ENCODE measurements around the gene OR11L1. TPM values are rescaled to one million over a fixed set of nuclear protein-coding genes. Genes with fewer than 3 reads are reported as not detected.

The OR11L1 gene
- total RNA-seq, 4 donors from 2014 or later: 0.68 TPM; not detected in 3

DNA sequence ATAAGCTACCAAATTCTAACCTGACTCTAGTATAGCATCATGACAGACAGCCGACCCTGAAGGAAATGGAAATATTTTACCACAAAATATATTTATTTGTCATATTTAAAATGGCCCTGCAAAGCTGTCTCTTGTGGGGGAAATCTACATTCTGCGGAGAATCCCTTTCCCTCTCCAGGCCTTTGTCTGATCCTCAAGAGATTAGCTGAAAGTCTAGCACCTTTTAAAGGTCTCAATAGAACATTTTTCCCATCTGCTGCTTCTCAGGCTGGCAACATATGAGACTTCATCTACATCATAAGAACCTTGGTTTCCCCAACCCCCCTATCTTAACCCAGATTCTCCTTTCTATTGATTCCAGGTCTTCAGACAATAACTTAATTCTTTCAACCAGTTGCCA, 1.7 kb upstream of the OR11L1 start:
- Histone ChIP-seq H3K4me3 (replicated peaks in 1 of 3) (no peak overlapping the region), H3K9me3 (no peaks in the 10 kb centered on the region), H3K27me3 (no peaks in the 10 kb centered on the region), H3K27ac (peak overlapping the region in 1 of 3 donors; percentile 76), H3K4me1 (peaks cover 30 to 39% of the 10 kb centered on the region in 2 donors), H3K36me3 (no peaks in the 10 kb centered on the region)
- TF ChIP-seq CTCF (IDR thresholded peaks at IDR 0.05) (no peak), POLR2A (IDR thresholded peaks at IDR 0.05) (no peak)
- DNase-seq: no peak
- intact Hi-C loops (cut with DNase I): no loop called here
- 50 to 73% methylated on average over 2 of the region's 2 CpGs for WGBS, 2 donors

- no peak for DNase-seq
- Histone ChIP-seq H3K4me3 (replicated peaks in 1 of 3) (no peak overlapping the region), H3K4me1 (peaks cover 13 to 24% of the 10 kb centered on the region in 2 donors), H3K27me3 (no peaks in the 10 kb centered on the region), H3K9me3 (no peaks in the 10 kb centered on the region), H3K27ac (no peak overlapping the region), H3K36me3 (no peaks in the 10 kb centered on the region)
- TF ChIP-seq CTCF (IDR thresholded peaks at IDR 0.05) (no peak), POLR2A (IDR thresholded peaks at IDR 0.05) (no peak)
- WGBS, 2 donors: 87 to 96% methylated on average over 2 of the region's 2 CpGs
- intact Hi-C loops (cut with DNase I): no loop called here
Measured at GRCh38 chr1:247840818-247841217, 878 bp downstream of the OR11L1 start.

DNA sequence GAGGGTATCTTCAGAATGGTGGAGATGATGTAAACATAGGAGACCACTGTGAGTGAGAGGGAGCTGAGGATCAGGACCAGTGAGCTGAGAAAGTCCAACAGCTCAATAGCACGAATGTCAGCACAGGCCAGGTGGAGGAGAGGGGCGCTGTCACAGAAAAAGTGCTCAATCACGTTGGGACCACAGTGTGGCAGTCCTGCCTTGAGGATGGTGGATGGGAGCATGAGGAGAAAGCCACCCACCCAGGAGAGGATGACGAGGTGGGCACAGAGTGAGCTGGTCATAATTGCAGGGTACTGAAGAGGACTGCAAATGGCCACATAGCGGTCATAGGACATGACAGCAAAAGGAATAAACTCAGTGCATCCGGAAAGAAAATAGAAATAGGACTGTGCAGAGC, 8.1 kb downstream of the OR11L1 start:
- Histone ChIP-seq H3K4me3 (replicated peaks in 1 of 3) (no peak overlapping the region), H3K4me1 (peaks cover 0 to 4% of the 10 kb centered on the region in 2 donors), H3K36me3 (no peaks in the 10 kb centered on the region), H3K9me3 (no peaks in the 10 kb centered on the region), H3K27ac (no peak overlapping the region), H3K27me3 (no peaks in the 10 kb centered on the region)
- intact Hi-C loops (cut with DNase I): no loop called here
- TF ChIP-seq CTCF (IDR thresholded peaks at IDR 0.05) (no peak), POLR2A (IDR thresholded peaks at IDR 0.05) (no peak)
- DNase-seq: no peak
- 81 to 83% methylated on average over 6 of the region's 6 CpGs for WGBS, 2 donors

DNA sequence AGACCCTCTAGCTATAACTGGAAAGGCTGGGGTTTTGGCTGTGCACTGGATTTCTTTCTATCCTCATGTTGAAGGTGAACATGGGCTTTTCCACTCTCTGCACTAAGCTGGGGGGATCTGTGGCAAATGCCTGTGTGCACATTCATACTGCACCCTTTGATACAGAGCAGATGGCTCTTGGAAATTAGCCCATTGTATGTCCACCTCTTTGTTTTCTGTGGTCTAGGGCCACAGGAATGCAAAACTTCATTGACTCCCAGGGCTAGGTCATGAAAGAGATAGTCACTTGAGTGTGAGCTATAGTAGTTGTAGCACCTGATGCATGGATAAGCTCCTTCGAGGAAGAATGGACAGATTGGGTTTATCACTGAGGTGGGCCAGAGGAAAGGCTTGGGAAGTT, 12.0 kb downstream of the OR11L1 start:
- Histone ChIP-seq H3K4me1 (no peaks in the 10 kb centered on the region), H3K9me3 (no peaks in the 10 kb centered on the region), H3K27ac (no peak overlapping the region), H3K36me3 (no peaks in the 10 kb centered on the region), H3K4me3 (replicated peaks in 1 of 3) (no peak overlapping the region), H3K27me3 (no peaks in the 10 kb centered on the region)
- 0% methylated on average over 1 of the region's 1 CpG for WGBS, 2 donors
- TF ChIP-seq CTCF (IDR thresholded peaks at IDR 0.05) (no peak), POLR2A (IDR thresholded peaks at IDR 0.05) (no peak)
- intact Hi-C loops (cut with DNase I): no loop called here
- DNase-seq: no peak

- Histone ChIP-seq H3K4me3 (replicated peaks in 1 of 3) (no peak overlapping the region), H3K36me3 (no peaks in the 10 kb centered on the region), H3K27me3 (no peaks in the 10 kb centered on the region), H3K9me3 (no peaks in the 10 kb centered on the region), H3K4me1 (no peaks in the 10 kb centered on the region), H3K27ac (no peak overlapping the region)
- TF ChIP-seq POLR2A (IDR thresholded peaks at IDR 0.05): no peak
- TF ChIP-seq CTCF (IDR thresholded peaks at IDR 0.05): no peak
- 84 to 91% methylated on average over 13 of the region's 13 CpGs for WGBS, 2 donors
- DNase-seq: no peak
- intact Hi-C loops (cut with DNase I): no loop called here
Measured at GRCh38 chr1:247825362-247825761, 16.3 kb downstream of the OR11L1 start.
